Choroid plexus epithelial cell (primary cell): Measurements from ENCODE around the gene DBN1.

Experiments
- DNase-seq: peaks from one replicate; pipeline ENCODE4 v3.0.0-alpha.2; 2010; ENCODE audit warnings: low read depth
- H3K4me3 ChIP-seq: 2 replicates; pipeline ENCODE4 v1.5.1; 2011; ENCODE audit warnings: low read depth, mild to moderate bottlenecking, control low read depth, low read length, moderate library complexity
- CTCF ChIP-seq: conservative IDR thresholded peaks from 2 replicates; pipeline ENCODE4 v1.5.1; 2011; ENCODE audit warnings: low read depth, mild to moderate bottlenecking, control low read depth, inconsistent platforms, low read length, moderate library complexity

Gene DBN1

GRCh38 chr5:177505075-177505474 is 31.6 kb upstream of the DBN1 start:
- TF ChIP-seq CTCF: no peak
- DNase-seq: no peak
- no peak overlapping the region for H3K4me3 ChIP-seq

GRCh38 chr5:177504086-177505056 is 30.9 kb upstream of the DBN1 start:
- no peak for DNase-seq
- TF ChIP-seq CTCF: no peak
- no peak overlapping the region for H3K4me3 ChIP-seq

GRCh38 chr5:177503351-177504085 is 30.1 kb upstream of the DBN1 start:
- TF ChIP-seq CTCF: no peak
- no peak overlapping the region for H3K4me3 ChIP-seq
- no peak for DNase-seq

GRCh38 chr5:177502886-177503285 is 29.5 kb upstream of the DBN1 start:
- no peak for DNase-seq
- no peak overlapping the region for H3K4me3 ChIP-seq
- no peak for TF ChIP-seq CTCF

GRCh38 chr5:177501874-177502678 is 28.6 kb upstream of the DBN1 start:
- TF ChIP-seq CTCF: peak; percentile 0
- no peak overlapping the region for H3K4me3 ChIP-seq
- DNase-seq: no peak

- DNase-seq: peak; percentile 91
- H3K4me3 ChIP-seq: no peak overlapping the region
- peak; percentile 96 for TF ChIP-seq CTCF
These were observed 27.5 kb upstream of the DBN1 start for GRCh38 chr5:177500685-177501522.
